ENCODE measurements around the gene METAP1D.
"Not testable (repeated sequence)": the region's sequence is repeated elsewhere in the genome, so short reads cannot be mapped to it uniquely, and the experiment has no call there.

The METAP1D gene

DNA sequence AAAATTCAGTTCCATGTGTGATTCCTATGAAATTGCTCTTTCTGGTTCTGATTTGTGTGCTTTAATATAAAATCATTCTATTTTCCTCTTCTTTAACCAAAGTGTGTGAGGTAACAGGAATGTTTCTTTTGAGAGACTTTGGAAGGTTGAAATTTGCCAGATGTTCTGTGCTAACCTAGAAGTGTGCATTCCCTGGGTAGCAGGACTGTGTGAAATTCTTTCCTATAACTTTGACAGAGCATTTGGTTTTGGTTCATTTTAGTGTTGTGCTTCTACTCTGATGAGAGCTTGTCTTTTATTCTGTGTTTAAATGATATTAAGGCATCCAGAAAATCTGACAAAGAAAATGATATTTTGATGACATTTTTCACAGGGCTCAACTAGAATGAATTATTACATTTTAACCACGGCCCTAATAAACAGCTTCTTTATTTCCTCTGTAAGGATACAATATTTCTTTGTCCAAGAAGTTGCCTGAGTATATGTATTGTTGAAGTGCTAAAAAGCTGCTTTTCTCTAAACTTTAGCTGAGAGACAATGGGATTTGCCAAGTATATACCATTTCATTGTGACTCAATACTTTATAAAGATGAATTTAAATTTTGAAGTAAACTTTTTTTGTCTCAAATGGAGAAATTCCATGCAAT, 50.8 kb downstream of the METAP1D start:
- Mint-ChIP-seq H3K4me3 (no peak overlapping the region), H3K27me3 (no peaks in the 10 kb centered on the region), H3K36me3 (peaks cover 4% of the 10 kb centered on the region), H3K27ac (no peak overlapping the region), H3K4me1 (ENCODE audit: low read depth) (peaks cover 4% of the 10 kb centered on the region), H3K9me3 (ENCODE audit: low read depth) (no peaks in the 10 kb centered on the region)

DNA sequence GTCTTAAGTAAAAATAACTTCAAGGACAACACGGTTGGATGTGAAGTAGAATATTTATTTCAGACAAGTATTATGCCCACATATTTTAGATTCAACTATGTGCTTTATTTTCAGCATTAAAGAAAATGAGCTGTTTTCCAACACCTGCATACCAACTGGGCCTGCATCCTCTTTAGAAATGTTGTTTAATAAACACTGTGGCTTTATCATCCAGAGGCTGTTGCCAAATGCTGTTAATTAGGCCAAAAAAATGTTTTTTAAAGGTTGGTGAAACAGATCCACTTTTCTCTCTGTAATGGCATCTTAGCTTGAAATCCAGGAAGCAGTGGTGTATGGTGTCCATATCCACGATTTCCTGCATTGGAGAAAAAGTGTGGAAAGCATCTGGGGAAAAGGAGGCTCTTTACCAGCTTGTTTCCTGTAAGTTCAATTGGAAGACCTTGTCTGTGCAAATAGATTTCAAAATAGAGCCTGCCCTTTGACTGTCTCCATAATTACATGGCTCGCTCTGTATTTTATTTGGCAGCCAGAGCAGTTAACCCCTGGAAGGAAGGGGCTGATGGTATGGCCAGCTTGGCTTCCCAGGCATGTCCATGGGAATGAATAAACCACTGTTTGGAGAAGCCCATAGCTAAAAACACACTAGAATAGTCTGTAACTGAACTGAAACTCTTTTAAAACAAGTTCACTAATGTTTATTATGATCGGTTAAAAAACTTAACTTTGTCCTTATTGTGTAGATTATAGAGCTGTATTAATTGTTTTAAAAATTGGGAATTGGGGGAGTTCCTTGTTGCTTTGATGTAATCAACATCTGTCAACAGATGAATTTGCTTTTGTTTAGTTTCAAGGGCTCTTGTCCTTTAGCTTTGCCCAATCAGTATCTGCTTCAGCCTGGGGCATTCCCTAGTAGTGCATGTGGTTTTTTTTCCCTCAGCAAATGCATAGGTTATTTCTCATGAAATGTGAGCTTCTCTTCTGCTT, 52.5 kb downstream of the METAP1D start:
- H3K9me3 Mint-ChIP-seq (ENCODE audit: low read depth) = no peaks in the 10 kb centered on the region
- H3K4me3 Mint-ChIP-seq = no peak overlapping the region

DNA sequence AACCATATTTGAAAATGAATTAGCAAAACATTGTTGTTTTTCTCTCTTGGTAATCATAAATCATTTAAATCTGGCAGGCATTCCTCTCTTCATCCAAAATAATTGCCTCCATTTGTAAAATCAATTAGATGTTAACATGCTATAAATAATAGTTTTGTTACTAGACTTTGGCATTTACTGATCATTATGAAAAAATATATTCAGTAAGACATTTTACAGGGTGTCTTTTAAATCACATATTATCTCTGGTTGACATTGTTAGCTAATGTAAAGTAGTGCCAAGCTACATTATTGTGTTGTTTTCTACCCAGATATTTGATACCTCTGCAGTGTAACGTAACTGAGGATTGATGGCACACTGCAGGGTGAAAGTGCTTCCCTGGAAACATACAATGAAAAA, 53.7 kb downstream of the METAP1D start:
- H3K4me3 Mint-ChIP-seq = no peak overlapping the region
- no peaks in the 10 kb centered on the region for H3K27me3 Mint-ChIP-seq
- no peak overlapping the region for H3K27ac Mint-ChIP-seq
- H3K36me3 Mint-ChIP-seq = peaks cover 4% of the 10 kb centered on the region
- no peaks in the 10 kb centered on the region for H3K4me1 Mint-ChIP-seq (ENCODE audit: low read depth)
- no peaks in the 10 kb centered on the region for H3K9me3 Mint-ChIP-seq (ENCODE audit: low read depth)

More for the DNA sequence above, 52.5 kb downstream of the METAP1D start:
- peaks cover 4% of the 10 kb centered on the region for H3K36me3 Mint-ChIP-seq
- H3K4me1 Mint-ChIP-seq (ENCODE audit: low read depth) = no peaks in the 10 kb centered on the region
- no peaks in the 10 kb centered on the region for H3K27me3 Mint-ChIP-seq
- H3K27ac Mint-ChIP-seq = no peak overlapping the region

GRCh38 chr2:172056293-172056692, 56.5 kb downstream of the METAP1D start:
- H3K27me3 Mint-ChIP-seq = no peaks in the 10 kb centered on the region
- H3K36me3 Mint-ChIP-seq = peaks cover 6% of the 10 kb centered on the region
- no peak overlapping the region for H3K4me3 Mint-ChIP-seq
- no peaks in the 10 kb centered on the region for H3K9me3 Mint-ChIP-seq (ENCODE audit: low read depth)
- no peaks in the 10 kb centered on the region for H3K4me1 Mint-ChIP-seq (ENCODE audit: low read depth)
- no peak overlapping the region for H3K27ac Mint-ChIP-seq

DNA sequence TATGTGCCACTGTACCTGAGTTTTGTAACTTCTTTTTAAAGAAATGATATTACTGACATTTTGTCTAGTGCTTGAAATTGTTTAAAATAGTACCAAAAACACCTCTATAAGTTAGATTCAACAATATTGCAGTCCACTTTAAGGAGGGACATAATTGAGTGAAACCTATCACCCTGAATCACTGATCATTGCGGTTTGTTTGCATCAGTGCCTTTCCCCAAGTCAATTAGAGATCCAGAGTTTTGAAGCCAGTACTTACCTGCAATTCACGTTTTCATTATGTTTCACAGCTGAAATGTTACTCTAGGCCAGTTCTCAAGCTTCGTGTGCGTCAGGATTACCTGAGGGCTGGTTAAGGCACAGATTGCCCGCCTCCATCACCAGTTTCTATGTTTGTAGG, 58.9 kb downstream of the METAP1D start:
- Mint-ChIP-seq H3K4me1 (ENCODE audit: low read depth) (no peaks in the 10 kb centered on the region), H3K9me3 (ENCODE audit: low read depth) (no peaks in the 10 kb centered on the region), H3K36me3 (peaks cover 18% of the 10 kb centered on the region), H3K4me3 (no peak overlapping the region), H3K27ac (no peak overlapping the region), H3K27me3 (no peaks in the 10 kb centered on the region)

DNA sequence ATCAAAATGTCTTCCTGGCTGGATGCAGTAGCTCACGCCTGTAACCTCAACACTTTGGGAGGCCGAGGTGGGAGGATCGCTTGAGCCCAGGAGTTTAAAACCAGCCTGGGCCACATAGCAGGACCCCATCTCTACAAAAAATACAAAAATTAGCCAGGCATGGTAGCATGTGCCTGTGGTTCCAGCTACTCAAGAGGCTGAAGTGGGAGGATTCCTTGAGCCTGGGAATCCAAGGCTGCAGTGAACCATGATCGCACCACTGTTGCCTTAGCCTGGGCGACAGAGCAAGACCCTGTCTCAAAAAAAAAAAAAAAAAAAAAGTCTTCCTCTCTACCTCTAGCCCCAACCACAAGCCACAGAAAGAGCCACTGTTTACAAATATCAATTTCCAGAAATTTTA, 60.4 kb downstream of the METAP1D start:
- peaks cover 22% of the 10 kb centered on the region for H3K36me3 Mint-ChIP-seq
- H3K4me3 Mint-ChIP-seq = not testable (repeated sequence)

GRCh38 chr2:172062402-172063004, 62.8 kb downstream of the METAP1D start:
- no peak overlapping the region for H3K27ac Mint-ChIP-seq
- H3K27me3 Mint-ChIP-seq = no peaks in the 10 kb centered on the region
- no peaks in the 10 kb centered on the region for H3K9me3 Mint-ChIP-seq (ENCODE audit: low read depth)
- peaks cover 32% of the 10 kb centered on the region for H3K36me3 Mint-ChIP-seq
- no peaks in the 10 kb centered on the region for H3K4me1 Mint-ChIP-seq (ENCODE audit: low read depth)
- no peak overlapping the region for H3K4me3 Mint-ChIP-seq

More for the DNA sequence above, 60.4 kb downstream of the METAP1D start:
- not testable (repeated sequence) for H3K27ac Mint-ChIP-seq; H3K4me1 Mint-ChIP-seq (ENCODE audit: low read depth); H3K27me3 Mint-ChIP-seq; H3K9me3 Mint-ChIP-seq (ENCODE audit: low read depth)

- Mint-ChIP-seq H3K27me3 (no peaks in the 10 kb centered on the region), H3K9me3 (ENCODE audit: low read depth) (no peaks in the 10 kb centered on the region), H3K27ac (no peak overlapping the region), H3K4me1 (ENCODE audit: low read depth) (no peaks in the 10 kb centered on the region), H3K4me3 (no peak overlapping the region), H3K36me3 (peaks cover 33% of the 10 kb centered on the region)
Measured at GRCh38 chr2:172063446-172063845, 63.7 kb downstream of the METAP1D start.

DNA sequence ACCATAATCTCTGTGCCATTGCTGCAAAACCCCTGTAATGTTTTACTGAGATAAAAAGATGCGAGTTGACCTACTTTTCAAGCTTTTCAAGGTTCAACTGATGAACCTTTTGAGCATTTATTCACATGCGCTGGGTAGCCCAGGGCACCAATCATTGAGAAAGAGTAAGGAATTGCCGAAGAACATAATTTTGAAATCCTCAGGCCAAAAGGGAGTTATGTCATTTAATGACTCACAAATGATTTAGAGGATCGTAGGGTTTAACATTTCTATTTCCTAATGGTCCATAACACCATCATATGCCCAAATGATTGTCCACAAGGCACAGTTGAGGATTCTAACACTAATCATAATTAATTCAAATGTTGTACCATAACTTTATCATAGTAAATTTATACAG, 65.4 kb downstream of the METAP1D start:
- Mint-ChIP-seq H3K27ac (no peak overlapping the region), H3K36me3 (peaks cover 38% of the 10 kb centered on the region), H3K4me3 (no peak overlapping the region), H3K4me1 (ENCODE audit: low read depth) (no peaks in the 10 kb centered on the region), H3K27me3 (peaks cover 1% of the 10 kb centered on the region), H3K9me3 (ENCODE audit: low read depth) (no peaks in the 10 kb centered on the region)

DNA sequence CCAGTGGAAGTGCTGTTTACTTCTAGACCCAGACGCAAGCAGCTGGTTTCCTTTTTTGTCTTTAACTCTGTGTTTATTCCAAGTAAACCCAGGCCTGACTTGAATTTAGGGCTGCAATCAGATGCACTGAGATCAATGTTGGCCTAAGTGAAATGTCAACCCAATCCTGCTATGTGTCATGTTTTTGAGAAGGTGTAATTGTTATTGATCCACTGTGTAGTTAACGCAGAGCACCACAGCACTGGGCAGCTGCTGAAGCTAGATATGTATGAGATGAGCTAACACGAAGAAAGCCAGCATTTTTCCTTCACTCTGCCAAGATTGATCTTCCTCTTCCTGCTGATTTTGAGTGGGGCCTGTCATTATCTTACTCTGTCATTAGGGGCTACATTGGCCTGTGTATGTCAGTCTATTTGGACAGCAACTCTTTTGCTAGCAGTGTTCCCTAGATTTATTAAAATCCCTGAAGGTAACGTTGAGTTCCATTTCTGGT, 66.7 kb downstream of the METAP1D start:
- Mint-ChIP-seq H3K9me3 (ENCODE audit: low read depth) (no peaks in the 10 kb centered on the region), H3K27me3 (peaks cover 1% of the 10 kb centered on the region), H3K27ac (no peak overlapping the region), H3K36me3 (peaks cover 35% of the 10 kb centered on the region), H3K4me3 (no peak overlapping the region), H3K4me1 (ENCODE audit: low read depth) (no peaks in the 10 kb centered on the region)

DNA sequence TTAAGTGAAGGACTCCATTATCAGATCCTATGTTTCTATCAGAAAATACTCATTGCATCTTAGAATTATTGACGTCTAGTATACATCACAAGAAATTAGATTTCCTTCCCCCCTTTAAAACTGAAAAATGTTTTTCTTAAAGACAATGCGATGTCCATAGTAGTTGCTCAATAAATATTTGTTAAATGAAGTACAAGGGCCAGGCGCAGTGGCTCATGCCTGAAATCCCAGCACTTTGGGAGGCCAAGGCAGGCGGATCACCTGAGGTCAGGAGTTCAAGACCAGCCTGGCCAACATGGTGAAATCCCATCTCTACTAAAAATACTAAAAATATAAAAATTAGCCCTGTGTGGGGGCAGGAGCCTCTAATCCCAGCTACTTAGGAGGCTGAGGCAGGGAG, 68.2 kb downstream of the METAP1D start:
- H3K36me3 Mint-ChIP-seq = peaks cover 41% of the 10 kb centered on the region
- not testable (repeated sequence) for H3K9me3 Mint-ChIP-seq (ENCODE audit: low read depth); H3K27ac Mint-ChIP-seq; H3K4me1 Mint-ChIP-seq (ENCODE audit: low read depth); H3K4me3 Mint-ChIP-seq; H3K27me3 Mint-ChIP-seq

DNA sequence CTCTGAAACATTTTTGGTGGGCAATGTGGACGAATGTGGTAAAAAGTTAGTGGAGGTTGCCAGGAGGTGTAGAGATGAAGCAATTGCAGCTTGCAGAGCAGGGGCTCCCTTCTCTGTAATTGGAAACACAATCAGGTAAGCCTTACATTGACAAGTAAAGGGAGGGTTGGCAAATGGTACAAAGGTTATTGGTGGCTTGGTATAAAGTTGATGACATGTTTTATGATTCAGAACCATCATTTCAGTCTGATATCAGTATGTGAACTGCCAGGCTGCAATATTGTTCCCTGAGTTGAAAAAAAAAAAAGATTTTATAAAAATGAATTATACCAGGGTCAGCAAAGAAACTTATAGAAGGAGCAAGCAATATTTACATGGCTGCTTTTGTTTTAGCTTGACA, 71.2 kb downstream of the METAP1D start:
- no peak overlapping the region for H3K27ac Mint-ChIP-seq
- H3K9me3 Mint-ChIP-seq (ENCODE audit: low read depth) = no peaks in the 10 kb centered on the region

GRCh38 chr2:172072303-172072702, 72.5 kb downstream of the METAP1D start:
- no peaks in the 10 kb centered on the region for H3K4me1 Mint-ChIP-seq (ENCODE audit: low read depth)
- H3K4me3 Mint-ChIP-seq = no peak overlapping the region
- peaks cover 31% of the 10 kb centered on the region for H3K36me3 Mint-ChIP-seq
- peaks cover 11% of the 10 kb centered on the region for H3K27me3 Mint-ChIP-seq
- no peaks in the 10 kb centered on the region for H3K9me3 Mint-ChIP-seq (ENCODE audit: low read depth)
- no peak overlapping the region for H3K27ac Mint-ChIP-seq

More for the DNA sequence above, 71.2 kb downstream of the METAP1D start:
- Mint-ChIP-seq H3K36me3 (peaks cover 38% of the 10 kb centered on the region), H3K4me3 (no peak overlapping the region), H3K4me1 (ENCODE audit: low read depth) (no peaks in the 10 kb centered on the region), H3K27me3 (peaks cover 8% of the 10 kb centered on the region)

DNA sequence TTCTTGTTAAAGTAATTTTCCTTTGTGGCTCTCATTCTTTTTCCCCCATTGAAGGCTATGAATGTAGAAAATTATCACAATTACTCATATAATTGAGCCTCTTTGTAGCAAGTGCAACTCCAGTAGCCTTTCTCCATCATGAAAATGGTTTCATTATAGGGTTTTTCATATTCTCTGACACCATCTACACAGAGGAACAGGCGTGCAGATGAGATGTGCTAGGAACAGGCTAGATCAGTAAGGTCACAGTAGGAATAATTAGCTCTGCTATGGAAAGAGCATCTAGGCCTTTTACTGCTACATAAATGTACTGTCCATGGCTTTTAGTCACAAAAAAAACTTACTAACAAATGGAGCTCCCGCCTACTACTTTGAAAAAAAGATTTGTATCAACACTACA, 73.0 kb downstream of the METAP1D start:
- no peaks in the 10 kb centered on the region for H3K4me1 Mint-ChIP-seq (ENCODE audit: low read depth)
- peaks cover 11% of the 10 kb centered on the region for H3K27me3 Mint-ChIP-seq
- H3K9me3 Mint-ChIP-seq (ENCODE audit: low read depth) = no peaks in the 10 kb centered on the region
- peaks cover 29% of the 10 kb centered on the region for H3K36me3 Mint-ChIP-seq
- no peak overlapping the region for H3K27ac Mint-ChIP-seq
- H3K4me3 Mint-ChIP-seq = no peak overlapping the region

GRCh38 chr2:172073518-172073917, 73.8 kb downstream of the METAP1D start:
- Mint-ChIP-seq H3K9me3 (ENCODE audit: low read depth) (no peaks in the 10 kb centered on the region), H3K4me3 (no peak overlapping the region), H3K27me3 (peaks cover 11% of the 10 kb centered on the region), H3K36me3 (peaks cover 29% of the 10 kb centered on the region), H3K4me1 (ENCODE audit: low read depth) (no peaks in the 10 kb centered on the region), H3K27ac (no peak overlapping the region)

All from activated naive CD8-positive, alpha-beta T cell (primary cell).